NCI-H2107 treated with DMSO at 0.1 percent for 48 hours (cell line): ENCODE measurements around the gene PSMF1.
"Not testable (repeated sequence)": the region's sequence is repeated elsewhere in the genome, so short reads cannot be mapped to it uniquely, and the experiment has no call there.

Source experiments
- DNase-seq: peaks from one replicate; lab custom pipeline; 2025; ENCODE audit not compliant: unreplicated experiment; lab: John Stamatoyannopoulos, UW

The PSMF1 gene

GRCh38 chr20:1122388-1123315, 4.2 kb downstream of the PSMF1 start:
- DNase-seq = peak; percentile 9

GRCh38 chr20:1123666-1124065, 5.3 kb downstream of the PSMF1 start:
- no peak for DNase-seq

GRCh38 chr20:1124421-1124820, 6.0 kb downstream of the PSMF1 start:
- no peak for DNase-seq

- DNase-seq = no peak
Observed at GRCh38 chr20:1125277-1125676, 6.9 kb downstream of the PSMF1 start.

- DNase-seq = no peak
Observed at GRCh38 chr20:1127840-1128239, 9.4 kb downstream of the PSMF1 start.

- DNase-seq = no peak
Observed at GRCh38 chr20:1130058-1130694, 11.8 kb downstream of the PSMF1 start.

GRCh38 chr20:1130847-1131246, 12.4 kb downstream of the PSMF1 start:
- no peak for DNase-seq

- no peak for DNase-seq
Observed at GRCh38 chr20:1131354-1131753, 13.0 kb downstream of the PSMF1 start.

- no peak for DNase-seq
Observed at GRCh38 chr20:1134355-1134754, 16.0 kb downstream of the PSMF1 start.

GRCh38 chr20:1134836-1135235, 16.4 kb downstream of the PSMF1 start:
- no peak for DNase-seq

- no peak for DNase-seq
Observed at GRCh38 chr20:1137236-1137635, 18.8 kb downstream of the PSMF1 start.

- no peak for DNase-seq
Observed at GRCh38 chr20:1144401-1145172, 26.2 kb downstream of the PSMF1 start.

- DNase-seq = no peak
Observed at GRCh38 chr20:1146957-1147356, 28.6 kb downstream of the PSMF1 start.

GRCh38 chr20:1149812-1150211, 31.4 kb downstream of the PSMF1 start:
- not testable (repeated sequence) for DNase-seq

- no peak for DNase-seq
Observed at GRCh38 chr20:1150218-1150617, 31.8 kb downstream of the PSMF1 start.

GRCh38 chr20:1150968-1151367, 32.6 kb downstream of the PSMF1 start:
- no peak for DNase-seq

- no peak for DNase-seq
Observed at GRCh38 chr20:1154226-1154625, 35.8 kb downstream of the PSMF1 start.

GRCh38 chr20:1154691-1155090, 36.3 kb downstream of the PSMF1 start:
- no peak for DNase-seq

GRCh38 chr20:1155342-1155741, 36.9 kb downstream of the PSMF1 start:
- no peak for DNase-seq

- no peak for DNase-seq
Observed at GRCh38 chr20:1160496-1160895, 42.1 kb downstream of the PSMF1 start.

- DNase-seq = no peak
Observed at GRCh38 chr20:1160991-1161390, 42.6 kb downstream of the PSMF1 start.

- DNase-seq = no peak
Observed at GRCh38 chr20:1163105-1163504, 44.7 kb downstream of the PSMF1 start.
